Activated T-cell treated with anti-CD3 and anti-CD28 coated beads for 48 hours (primary cell): ENCODE measurements around the gene ZBTB37.
"Not testable (repeated sequence)": the region's sequence is repeated elsewhere in the genome, so short reads cannot be mapped to it uniquely, and the experiment has no call there.

Source experiments
- DNase-seq: peaks from one replicate; pipeline ENCODE4 v3.0.0-alpha.2; 2020; ENCODE audit warnings: low read depth

ZBTB37 gene

DNA sequence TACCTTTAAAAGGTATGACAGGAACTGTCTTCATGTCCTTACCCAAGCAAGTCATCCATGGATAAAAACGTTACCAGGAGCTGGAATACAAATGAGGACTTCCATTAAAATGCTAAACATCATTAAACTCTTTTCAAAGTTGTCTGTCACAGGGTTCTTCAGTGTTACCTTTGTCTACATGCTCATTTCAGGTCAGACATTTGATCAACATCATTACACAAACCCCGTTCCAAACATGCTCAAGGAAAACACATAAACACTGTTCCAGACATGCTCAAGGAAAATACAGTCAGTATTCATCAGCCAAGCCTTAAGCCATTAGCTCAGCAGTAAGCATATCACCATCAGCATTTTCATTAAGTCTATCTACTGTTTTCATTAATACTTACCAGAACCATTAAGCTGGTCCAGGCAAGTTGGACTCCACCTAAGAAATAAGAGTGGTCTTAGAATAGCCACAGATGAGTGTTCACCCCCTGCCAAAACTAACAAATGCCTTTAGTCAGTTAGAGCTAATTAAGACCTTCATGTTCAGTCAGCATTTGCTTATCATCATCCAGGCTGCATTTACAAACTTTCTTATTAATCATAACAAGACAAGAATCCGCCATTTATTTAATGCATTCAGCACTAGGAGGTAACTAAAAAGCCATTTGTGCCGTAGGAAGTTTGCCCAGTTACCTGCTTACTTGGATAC, 2.6 kb upstream of the ZBTB37 start:
- DNase-seq: no peak

DNA sequence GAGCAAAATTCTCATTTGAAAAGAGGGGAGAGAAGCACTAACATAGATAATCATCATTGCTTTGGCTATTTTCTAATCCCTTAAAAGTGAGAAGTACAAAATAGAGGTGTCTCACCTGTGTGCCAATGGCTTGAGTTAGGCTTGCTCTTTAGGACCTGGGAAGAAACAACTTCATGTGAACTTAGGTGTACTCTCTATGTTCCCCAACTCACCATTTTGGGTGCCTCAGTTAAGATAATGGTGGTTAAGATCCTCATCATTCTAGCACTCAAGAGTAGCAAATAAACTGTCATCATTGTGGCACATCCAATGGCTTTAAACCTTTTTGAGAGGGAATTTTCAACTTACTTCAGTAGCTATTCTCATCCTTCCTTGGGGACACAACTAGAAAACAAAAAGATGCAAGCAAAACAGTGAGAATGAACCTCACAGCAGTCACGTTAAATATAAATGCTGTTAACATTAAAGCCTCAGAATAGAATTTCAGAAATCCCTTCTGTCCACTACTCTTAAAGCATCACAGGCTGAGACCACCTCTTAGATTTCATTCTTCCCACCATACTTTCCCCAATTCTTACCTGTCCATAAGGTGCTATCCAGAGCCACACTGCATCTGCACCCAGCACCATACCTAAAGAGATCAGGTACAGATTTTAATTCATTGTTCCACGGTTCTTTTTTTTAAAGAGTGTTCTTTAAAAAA, 1.6 kb upstream of the ZBTB37 start:
- DNase-seq: no peak

DNA sequence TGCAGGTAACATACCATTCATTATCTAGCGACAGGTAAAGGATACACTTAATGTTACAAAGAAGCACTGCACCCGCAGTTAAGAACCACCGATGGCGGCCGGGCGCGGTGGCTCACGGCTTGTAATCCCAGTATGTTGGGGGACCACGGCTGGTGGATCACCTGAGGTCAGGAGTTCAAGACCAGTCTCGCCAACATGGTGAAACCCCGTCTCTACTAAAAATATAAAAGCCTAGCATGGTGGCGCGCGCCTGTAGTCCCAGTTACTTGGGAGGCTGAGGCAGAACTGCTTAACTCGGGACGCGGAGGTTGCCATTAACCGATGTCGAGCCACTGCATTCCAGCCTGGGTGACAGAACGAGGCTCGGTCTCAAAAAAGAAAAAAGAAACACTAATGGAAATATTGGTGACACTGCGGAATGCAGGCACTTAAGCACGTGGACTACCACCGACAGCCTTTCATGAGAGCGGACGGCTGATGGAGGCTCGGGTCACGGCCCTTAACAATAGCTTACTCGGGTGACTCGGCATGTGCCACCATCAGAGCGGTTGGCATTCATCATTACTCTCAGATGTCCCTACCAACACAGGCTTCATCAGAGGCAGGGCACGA, 933 bp upstream of the ZBTB37 start:
- peak; percentile 21 for DNase-seq

DNA sequence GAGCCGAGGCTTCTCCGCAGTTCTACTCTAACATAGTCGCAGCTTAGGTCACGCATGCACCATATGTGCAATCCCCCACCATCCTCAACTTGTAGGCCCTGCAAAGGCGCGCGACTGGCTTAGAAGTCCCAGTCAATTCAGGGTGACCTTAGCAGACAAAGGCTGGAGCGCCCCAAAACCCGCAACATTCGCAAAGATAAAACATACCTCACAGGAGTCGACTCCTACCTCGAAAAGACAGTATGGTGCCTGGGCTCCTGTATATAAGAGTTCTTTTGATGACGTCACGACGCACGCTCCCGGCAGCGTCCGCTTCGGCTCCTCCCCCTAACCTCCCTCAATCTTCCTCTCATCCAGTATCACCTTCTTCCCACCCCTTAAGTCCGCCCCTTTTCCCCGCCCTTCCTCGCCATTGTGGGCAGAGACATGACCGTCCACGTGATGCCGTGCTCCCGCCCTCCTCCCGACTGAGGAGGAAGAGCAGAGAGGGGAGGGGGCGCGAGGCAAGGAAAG, 371 bp upstream of the ZBTB37 start, which contains the start of gene GAS5:
TSS of gene GAS5 (minus strand) at position 237 of the 513 bp plus-strand sequence.
- peak; percentile 98 for DNase-seq

DNA sequence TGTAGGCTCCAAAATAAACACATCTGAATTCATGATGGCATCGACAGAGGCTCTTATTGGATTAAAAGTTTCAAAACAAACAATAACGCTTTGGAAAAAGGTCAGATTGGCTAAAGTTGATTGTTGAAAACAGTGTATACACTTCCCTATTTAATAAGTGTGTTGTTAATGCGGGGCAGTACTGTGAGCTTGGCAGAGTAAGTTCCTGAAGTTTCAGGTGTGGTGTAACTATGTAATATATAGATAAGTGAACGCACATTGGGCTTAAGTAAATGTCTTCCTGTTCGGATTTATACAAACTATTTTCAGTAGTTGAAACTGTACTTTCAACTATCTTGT, 810 bp downstream of the ZBTB37 start:
- DNase-seq: no peak

DNA sequence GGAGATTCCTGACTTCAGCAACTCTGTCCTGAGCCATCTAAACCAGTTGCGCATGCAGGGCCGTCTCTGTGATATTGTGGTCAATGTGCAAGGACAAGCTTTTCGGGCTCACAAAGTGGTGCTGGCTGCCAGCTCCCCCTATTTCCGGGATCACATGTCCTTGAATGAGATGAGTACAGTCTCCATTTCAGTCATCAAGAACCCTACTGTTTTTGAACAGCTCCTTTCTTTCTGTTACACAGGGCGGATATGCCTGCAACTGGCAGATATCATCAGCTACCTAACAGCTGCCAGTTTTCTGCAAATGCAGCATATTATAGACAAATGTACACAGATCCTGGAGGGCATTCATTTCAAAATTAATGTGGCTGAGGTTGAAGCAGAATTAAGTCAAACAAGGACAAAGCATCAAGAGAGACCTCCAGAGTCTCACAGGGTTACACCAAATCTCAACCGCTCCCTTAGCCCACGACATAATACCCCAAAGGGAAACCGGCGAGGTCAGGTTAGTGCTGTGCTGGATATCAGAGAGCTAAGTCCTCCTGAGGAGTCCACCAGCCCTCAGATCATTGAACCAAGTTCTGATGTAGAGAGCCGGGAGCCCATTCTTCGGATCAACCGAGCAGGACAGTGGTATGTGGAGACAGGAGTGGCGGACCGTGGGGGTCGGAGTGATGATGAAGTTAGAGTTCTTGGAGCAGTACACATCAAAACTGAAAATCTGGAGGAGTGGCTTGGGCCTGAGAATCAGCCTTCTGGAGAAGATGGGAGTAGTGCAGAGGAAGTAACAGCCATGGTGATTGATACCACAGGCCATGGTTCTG, 2.3 kb downstream of the ZBTB37 start:
- no peak for DNase-seq

DNA sequence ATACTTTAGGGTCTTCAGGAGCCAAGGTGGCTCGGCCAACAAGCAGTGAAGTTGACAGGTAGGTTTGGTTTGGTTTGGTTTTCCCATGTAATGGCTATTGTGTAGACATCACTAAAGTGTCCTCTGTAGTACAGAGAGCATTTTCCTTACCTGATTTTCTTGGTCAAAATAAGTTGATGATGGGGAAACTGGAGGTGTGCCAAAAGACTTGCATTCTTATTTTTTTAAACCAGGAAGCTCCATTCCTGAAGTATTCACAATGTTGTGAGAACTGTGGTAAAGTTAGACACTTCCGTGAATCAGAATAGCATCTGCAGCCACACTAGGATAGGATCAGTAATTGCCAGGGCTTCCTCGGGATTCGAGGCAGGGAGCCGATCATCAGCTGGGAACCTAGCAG, 2.9 kb downstream of the ZBTB37 start:
- DNase-seq: no peak

DNA sequence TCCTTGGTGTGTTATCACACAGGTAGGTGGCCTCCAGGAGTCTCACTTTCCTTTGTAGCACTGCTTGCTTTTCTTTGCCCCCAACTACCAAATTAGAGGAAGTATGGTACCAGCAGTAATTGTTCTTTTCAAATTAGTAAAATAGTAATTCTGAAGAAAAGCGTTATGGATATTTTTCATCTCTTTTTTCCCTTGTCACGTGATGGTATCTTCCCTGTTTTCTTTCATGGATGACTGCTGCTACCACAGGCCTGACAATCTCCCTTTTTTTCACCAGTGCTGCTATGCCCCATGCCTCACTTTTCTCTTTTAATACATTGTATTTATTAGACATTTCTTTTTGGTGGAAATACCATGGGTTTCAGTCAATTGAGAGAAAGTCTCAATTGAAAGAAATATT, 3.3 kb downstream of the ZBTB37 start:
- DNase-seq: no peak

DNA sequence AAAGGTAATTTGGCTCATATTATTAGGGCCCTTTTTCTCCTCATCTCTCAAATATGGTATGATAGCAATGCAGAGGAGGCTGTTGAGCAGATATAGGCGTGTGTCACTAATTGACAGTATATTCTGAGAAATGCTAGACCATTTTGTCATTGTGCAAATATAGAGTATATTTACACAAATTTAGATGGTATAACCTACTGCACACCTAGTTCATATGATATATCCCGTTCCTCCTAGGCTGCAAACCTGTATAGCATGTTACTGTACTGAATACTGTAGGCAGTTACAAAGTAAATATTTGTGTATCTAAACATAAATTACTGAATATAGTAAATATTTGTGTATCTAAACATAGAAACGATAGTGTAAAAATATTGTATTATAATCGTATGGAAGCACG, 8.6 kb downstream of the ZBTB37 start:
- DNase-seq: no peak

DNA sequence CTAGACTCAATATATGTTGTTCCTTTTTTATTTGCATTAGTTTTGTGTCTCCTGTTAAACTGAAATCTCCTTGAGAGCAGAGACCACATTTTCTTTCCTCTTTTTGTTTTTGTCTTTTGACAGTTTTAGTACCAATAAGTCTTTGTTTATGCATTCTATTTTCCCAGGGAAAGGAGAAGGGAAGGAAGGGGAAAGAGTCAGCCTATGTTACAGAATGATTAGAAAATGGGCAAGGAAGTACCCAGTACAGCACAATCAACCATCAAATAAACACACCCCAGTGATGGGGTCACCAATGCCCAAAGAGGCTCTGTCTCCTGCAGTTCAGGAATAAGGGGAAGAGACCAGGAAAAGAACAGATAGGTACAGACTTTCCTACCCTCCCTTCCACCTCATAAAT, 10.1 kb downstream of the ZBTB37 start:
- DNase-seq: no peak

DNA sequence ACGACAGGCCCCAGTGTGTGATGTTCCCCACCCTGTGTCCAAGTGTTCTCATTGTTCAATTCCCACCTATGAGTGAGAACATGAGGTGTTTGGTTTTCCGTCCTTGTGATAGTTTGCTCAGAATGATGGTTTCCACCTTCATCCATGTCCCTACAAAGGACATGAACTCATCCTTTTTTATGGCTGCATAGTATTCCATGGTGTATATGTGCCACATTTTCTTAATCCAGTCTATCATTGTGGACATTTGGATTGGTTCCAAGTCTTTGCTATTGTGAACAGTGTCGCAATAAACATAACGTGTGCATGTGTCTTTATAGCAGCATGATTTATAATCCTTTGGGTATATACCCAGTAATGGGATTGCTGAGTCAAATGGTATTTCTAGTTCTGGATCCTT, 12.9 kb downstream of the ZBTB37 start:
- DNase-seq: not testable (repeated sequence)

DNA sequence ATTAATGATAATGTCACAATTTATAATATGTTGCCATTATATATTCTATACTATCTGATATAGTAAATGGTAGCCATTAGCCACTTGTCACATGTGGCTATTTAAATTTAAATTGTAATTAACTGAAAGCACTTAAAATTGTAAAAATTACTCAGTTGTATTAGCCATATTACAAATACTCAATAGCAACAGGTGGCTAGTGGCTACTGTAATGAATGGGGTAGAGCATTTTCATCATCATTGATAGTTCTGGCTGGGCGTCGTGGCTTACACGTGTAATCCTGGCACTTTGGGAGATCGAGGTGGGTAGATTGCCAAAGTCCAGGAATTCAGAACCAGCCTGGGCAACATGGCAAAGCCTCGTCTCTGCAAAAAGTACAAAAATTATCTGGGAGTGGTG, 16.5 kb downstream of the ZBTB37 start:
- no peak for DNase-seq

DNA sequence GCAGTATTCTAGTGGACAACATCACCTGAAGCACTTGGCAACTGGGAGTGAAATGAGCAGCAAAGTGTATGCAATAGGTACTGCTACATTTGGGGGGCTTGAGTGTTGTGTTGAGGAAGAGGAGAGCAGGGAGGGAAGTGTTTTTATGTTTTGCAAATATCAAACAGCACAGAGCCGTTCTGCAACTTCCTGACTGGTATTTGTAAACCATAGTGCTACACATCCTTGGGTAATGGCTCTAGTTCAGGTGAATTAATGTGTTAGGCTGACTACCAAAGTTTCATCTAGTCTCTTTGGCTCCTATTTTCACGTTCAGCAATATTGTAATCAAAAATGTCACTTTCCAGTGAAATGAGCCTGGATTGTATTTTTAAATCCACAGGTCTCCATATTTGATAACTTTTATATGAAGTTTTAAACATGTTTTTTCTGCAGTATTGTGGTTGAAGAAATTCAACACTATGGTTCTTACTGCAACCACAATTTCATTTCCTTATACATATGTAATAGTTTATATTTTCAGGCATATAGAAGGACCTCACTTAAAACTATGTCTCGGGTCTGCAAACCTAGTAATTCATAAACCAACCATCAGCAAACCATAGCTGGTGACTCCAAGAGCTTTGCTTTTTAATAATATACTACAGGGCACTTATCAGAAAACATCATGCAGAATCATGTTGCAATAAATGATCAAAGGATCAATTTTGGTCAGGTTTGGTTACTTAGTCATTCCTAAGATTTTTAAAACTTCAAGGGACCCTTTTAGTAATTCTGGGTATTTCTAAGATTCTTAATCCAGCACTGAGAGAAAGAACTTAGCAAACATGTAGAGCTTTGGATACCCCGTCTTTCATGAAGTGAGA, 18.8 kb downstream of the ZBTB37 start:
- DNase-seq: no peak

DNA sequence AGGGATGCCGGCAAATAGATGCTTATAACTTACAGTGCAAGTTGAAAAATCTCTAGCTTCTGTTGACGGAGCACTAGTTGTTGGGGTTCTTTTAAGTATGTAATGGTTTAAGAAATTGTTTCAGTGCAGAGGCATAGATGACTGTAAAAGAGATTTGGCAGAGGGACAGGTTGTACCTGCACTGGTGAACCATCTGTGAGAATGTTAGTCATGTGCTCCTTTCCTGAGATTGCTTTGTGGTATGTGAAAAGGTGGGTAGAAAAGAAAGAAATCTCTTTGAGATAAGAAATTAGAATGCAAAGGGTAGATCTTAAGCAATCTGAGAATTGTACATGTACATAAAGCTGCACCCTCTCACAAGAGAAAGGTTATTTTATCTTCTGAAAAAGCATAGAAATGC, 19.4 kb downstream of the ZBTB37 start:
- DNase-seq: no peak

DNA sequence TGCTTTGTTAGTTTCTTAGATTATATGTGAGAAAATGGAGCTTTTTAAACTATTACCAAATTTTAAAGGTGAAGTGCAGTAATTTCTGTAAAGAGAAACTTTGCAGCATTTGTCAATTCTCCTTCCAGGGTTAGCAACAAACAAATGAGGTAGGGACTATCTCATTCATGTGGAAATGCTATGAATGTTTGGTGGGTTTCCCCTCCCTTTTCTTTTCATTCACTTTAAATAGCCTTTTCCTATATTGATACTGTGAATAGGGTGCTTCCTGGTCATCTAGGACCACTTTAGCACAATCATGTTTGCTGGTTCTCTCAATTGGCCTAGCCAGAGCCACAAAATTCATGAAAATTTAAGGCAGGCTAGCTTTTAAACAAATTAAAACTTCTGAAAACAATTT, 20.6 kb downstream of the ZBTB37 start:
- DNase-seq: no peak

DNA sequence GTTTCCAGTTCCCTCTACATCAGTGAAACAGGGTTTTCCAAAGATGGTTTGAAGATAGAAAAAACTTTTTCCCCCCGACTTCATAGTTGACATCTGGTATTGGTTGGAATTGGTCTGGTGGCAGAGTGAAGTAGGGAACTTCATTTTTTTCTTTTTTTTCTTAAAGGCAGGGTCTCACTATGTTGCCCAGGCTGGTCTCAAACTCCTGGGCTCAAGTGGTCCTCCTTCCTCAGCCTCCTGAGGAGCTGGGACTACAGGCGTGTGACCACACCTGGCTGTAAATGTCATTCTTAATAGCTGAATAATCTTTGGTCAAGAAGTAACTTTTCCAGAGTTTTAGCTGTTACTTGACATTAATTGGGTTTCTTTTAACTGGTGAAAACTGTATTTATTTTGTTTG, 21.7 kb downstream of the ZBTB37 start:
- no peak for DNase-seq

DNA sequence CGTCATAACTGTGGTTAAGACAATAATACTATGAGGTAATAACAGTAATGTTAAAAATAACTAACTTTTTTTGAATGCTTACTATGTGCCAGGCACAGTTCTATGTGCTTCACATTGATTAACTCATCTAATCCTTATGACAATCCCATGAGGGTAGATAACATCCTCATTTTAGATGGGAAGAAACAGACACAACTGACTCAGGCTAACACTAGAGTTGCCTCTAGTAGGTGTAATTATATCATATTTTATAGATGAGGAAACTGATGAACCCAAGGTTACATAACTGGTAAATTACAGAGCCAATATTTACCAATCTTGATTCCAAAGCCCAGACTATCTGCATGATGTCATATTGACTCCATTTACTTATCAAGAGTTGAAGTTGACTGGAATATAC, 25.4 kb downstream of the ZBTB37 start:
- no peak for DNase-seq

DNA sequence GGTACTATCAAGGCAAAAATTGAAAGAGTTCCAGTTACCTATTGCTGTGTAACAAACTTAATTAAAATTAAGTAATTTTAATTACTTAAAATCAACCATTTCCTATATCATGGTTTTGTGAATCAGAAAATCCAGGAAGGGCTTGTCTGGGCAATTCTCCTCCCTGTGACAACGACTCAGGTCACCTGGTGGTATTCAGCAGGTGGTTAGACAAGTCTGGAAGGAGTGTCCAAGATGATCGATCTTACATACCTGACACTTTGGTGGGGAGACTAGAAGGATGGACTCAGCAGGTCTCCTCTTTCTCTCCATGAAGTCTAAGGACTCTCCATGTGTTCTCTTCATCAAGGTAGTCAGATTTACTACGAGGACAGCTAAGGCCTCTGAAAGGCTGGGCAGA, 26.0 kb downstream of the ZBTB37 start:
- no peak for DNase-seq

DNA sequence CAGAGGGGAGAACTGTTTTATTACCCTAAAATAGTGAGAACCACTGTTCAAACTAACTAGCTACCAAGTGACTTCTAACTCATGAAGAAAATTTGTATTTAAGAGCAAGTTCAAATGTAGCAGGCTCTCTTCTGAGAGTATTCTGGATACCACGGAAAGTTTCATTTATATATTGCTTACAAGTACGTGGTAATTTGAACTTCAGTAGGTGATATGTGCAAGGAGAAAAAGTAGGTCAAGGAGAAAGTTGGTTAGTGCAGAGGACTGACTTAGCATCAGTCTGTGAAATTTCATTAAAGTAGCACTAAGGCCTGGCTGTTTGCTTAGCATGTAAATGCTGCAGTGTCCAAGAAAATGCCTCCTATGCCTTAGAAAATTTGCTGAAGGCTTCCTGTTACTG, 32.2 kb downstream of the ZBTB37 start:
- DNase-seq: no peak

DNA sequence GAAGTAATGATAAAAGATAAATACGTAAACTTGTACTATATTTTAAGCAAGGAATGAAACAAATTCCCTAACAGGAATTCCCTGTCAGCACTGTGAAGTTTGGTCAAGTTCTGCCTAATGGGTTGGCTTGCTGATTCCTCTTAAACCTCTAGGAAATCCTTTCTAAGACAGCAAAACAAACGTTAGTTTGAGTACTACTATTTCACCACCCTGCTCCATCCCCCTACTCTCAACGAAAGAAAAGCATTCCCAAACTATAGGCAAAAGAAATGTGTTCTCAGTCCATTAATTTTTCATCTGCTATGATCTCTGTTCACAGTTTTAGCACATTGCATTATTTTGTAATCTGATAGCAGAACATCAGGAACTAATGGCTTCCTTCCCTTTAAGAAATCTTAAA, 32.8 kb downstream of the ZBTB37 start:
- DNase-seq: no peak

DNA sequence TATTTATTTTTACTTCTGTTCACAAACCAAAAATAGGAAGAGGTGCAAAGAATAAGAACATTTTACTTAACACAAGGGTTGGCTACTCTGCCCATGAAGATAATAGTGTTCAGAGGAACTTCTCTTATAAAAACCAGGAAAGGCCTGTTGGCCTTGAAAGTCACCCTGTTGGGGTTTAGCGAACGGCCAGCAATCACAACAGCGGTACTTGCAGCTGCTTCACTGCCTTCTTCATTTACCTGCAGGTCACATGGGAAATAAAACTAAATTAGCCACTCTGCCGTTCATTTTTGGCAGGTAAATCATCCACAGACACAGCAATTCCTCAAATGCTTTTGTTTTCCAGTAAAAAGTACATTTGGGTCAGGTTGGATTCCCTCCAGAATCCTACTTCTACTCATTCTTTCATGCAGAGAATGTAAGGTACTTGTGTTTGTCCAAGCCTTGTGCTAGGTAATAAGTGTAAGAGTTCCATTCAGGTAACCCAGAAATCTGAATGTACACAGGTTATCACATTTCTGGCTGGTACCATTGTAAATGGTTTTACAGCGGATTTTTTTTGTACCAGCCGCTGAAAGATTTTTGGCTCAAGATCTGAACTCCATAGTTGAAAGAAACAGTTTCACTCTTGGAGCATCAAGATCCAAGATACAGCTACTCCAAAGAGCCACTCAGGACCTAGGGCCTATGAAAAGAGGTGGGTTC, 35.8 kb downstream of the ZBTB37 start:
- DNase-seq: no peak
